GM12878 (cell line): ENCODE measurements around the gene IL16. TPM values are rescaled to one million over a fixed set of nuclear protein-coding genes. Genes with fewer than 3 reads are reported as not detected.

Source experiments
- ATAC-seq: fragments of 200-7000 bp; cut with Tn5 transposase; 3 replicates; pipeline ENCODE4 v1.9.1; 2020; ENCODE audit warnings: mild to moderate bottlenecking, moderate library complexity
- BruUV-seq: library from RNA; stranded (reverse); fragments of 400-500 nt; replicated peaks from 2 replicates; lab custom pipeline; 2021; lab: Mats Ljungman, UMichigan
- CTCF ChIA-PET: fragments of 300-600 bp; sonication (Branson Sonifier 250); formaldehyde crosslinking; extraction: SDS; loops from one replicate; lab custom pipeline; 2021; ENCODE audit warnings: inconsistent platforms; lab: Yijun Ruan, JAX
- POLR2A ChIA-PET: fragments of 350-600 bp; formaldehyde crosslinking; extraction: SDS; loops from one replicate; lab custom pipeline; 2021; ENCODE audit warnings: inconsistent platforms; lab: Charles Lee
- RAD21 ChIA-PET: fragments of 300-600 bp; sonication (Branson Sonifier 250); formaldehyde crosslinking; loops from one replicate; lab custom pipeline; 2023; ENCODE audit warnings: antibody characterized with exemption; ENCODE audit not compliant: unreplicated experiment; lab: Charles Lee
- SMC1A ChIA-PET: fragments of 300-600 bp; sonication (Branson Sonifier 250); formaldehyde crosslinking; loops from one replicate; lab custom pipeline; 2023; ENCODE audit not compliant: unreplicated experiment, uncharacterized antibody; lab: Charles Lee
- DNase-seq: peaks from one replicate; pipeline ENCODE4 v3.0.0-alpha.2; 2011; ENCODE audit warnings: low read depth, low spot score
- FAIRE-seq: peaks from 3 replicates; lab custom pipeline; 2011; peaks lifted over from hg19 to GRCh38; lab: Jason Lieb, UNC
- H2AFZ ChIP-seq: 2 replicates; pipeline ENCODE4 v1.6.0; 2011; ENCODE audit warnings: low read depth, low read length, control low read depth; ENCODE audit not compliant: control insufficient read depth
- H3K27ac ChIP-seq: 2 replicates; pipeline ENCODE4 v1.5.1; 2011; ENCODE audit warnings: control low read depth; ENCODE audit not compliant: control insufficient read depth, insufficient read depth
- H3K27me3 ChIP-seq, 2 experiments: replicated peaks in 1 of 2; 2 replicates each; pipeline versions ENCODE4 v1.6.0 to v1.6.1; 2011; ENCODE audit warnings: low read length in 1 of 2; ENCODE audit not compliant: control insufficient read depth in 2 of 2, insufficient read depth in 2 of 2
- H3K36me3 ChIP-seq, 2 experiments: 2 replicates each; pipeline ENCODE4 v1.5.1; 2011; ENCODE audit warnings: low read length in 1 of 2; ENCODE audit not compliant: control insufficient read depth in 2 of 2, insufficient read depth in 2 of 2
- H3K4me1 ChIP-seq: 2 replicates; pipeline ENCODE4 v1.6.1; 2011; ENCODE audit warnings: mild to moderate bottlenecking, low read length, moderate library complexity, mixed read lengths; ENCODE audit not compliant: control insufficient read depth, insufficient read depth
- H3K4me2 ChIP-seq: 2 replicates; pipeline ENCODE4 v1.6.0; 2011; ENCODE audit warnings: control low read depth; ENCODE audit not compliant: control insufficient read depth, insufficient read depth
- H3K4me3 ChIP-seq: fragments of 200-600 bp; sonication (generic); 2 replicates; pipeline ENCODE4 v1.5.1; 2016
- H3K79me2 ChIP-seq: 2 replicates; pipeline ENCODE4 v1.6.0; 2011; ENCODE audit warnings: low read length; ENCODE audit not compliant: control insufficient read depth, insufficient read depth
- H3K9ac ChIP-seq: 2 replicates; pipeline ENCODE4 v1.8.0; 2011; ENCODE audit warnings: low read length, control low read depth, mixed read lengths; ENCODE audit not compliant: control insufficient read depth, insufficient read depth
- H3K9me3 ChIP-seq: replicated peaks from 3 replicates; pipeline ENCODE4 v1.5.1; 2011; ENCODE audit warnings: mild to moderate bottlenecking, low read length; ENCODE audit not compliant: control insufficient read depth, insufficient read depth
- H4K20me1 ChIP-seq: 2 replicates; pipeline ENCODE4 v1.6.0; 2011; ENCODE audit not compliant: control insufficient read depth, insufficient read depth
- CBFB ChIP-seq: IDR thresholded peaks from 2 replicates; pipeline ENCODE4 v1.6.1; 2016; ENCODE audit warnings: antibody characterized with exemption, low read depth
- CEBPB ChIP-seq, 2 experiments: fragments of 150-350 bp in 1 of 2; IDR thresholded peaks; 2 replicates each; pipeline ENCODE4 v1.6.1; 2012 to 2014; ENCODE audit warnings: low read depth in 2 of 2, low read length in 2 of 2, borderline replicate concordance in 1 of 2, inconsistent platforms in 1 of 2
- E2F8 ChIP-seq: fragments of 450-650 bp; IDR thresholded peaks from 2 replicates; pipeline ENCODE4 v1.6.1; 2018; ENCODE audit warnings: mild to moderate bottlenecking, low read depth, moderate library complexity; ENCODE audit not compliant: partially characterized antibody
- EED ChIP-seq: sonication (generic); IDR thresholded peaks from 2 replicates; pipeline ENCODE4 v1.6.1; 2016; ENCODE audit warnings: antibody characterized with exemption, low read depth
- ETV6 ChIP-seq, 2 experiments: fragments of 450-650 bp in 1 of 2; IDR thresholded peaks in 1 of 2; conservative IDR thresholded peaks in 1 of 2; 2 replicates each; pipeline ENCODE4 v1.6.1; 2014; ENCODE audit warnings: antibody characterized with exemption in 1 of 2, borderline replicate concordance in 1 of 2, low read depth in 1 of 2, mild to moderate bottlenecking in 1 of 2, moderate library complexity in 1 of 2
- IRF4 ChIP-seq: IDR thresholded peaks from 2 replicates; pipeline ENCODE4 v1.6.1; 2011; ENCODE audit warnings: low read depth, low read length
- MAX ChIP-seq: IDR thresholded peaks from 2 replicates; pipeline ENCODE4 v1.6.1; 2012; ENCODE audit warnings: low read depth, low read length, improper control_type of control experiment
- PAX8 ChIP-seq: fragments of 450-650 bp; IDR thresholded peaks from 2 replicates; pipeline ENCODE4 v1.6.1; 2017; ENCODE audit warnings: mild to moderate bottlenecking, moderate library complexity
- RB1 ChIP-seq: fragments of 450-650 bp; formaldehyde crosslinking; IDR thresholded peaks from 2 replicates; pipeline ENCODE4 v1.6.1; 2017; ENCODE audit warnings: mild to moderate bottlenecking, borderline replicate concordance
- SP1 ChIP-seq: IDR thresholded peaks from one replicate; pipeline ENCODE4 v1.6.1; 2011; ENCODE audit warnings: low read depth, low read length
- SRF ChIP-seq, 2 experiments: IDR thresholded peaks; 2 replicates each; pipeline ENCODE4 v1.6.1; 2011; ENCODE audit warnings: low read depth in 2 of 2, low read length in 2 of 2, mild to moderate bottlenecking in 1 of 2, moderate library complexity in 1 of 2
- TCF3 ChIP-seq: IDR thresholded peaks from 2 replicates; pipeline ENCODE4 v1.6.1; 2012; ENCODE audit warnings: low read depth, mild to moderate bottlenecking, low read length, borderline replicate concordance; ENCODE audit not compliant: insufficient read depth
- ZNF207 ChIP-seq: fragments of 450-650 bp; IDR thresholded peaks from 2 replicates; pipeline ENCODE4 v1.6.1; 2014; ENCODE audit warnings: antibody characterized with exemption, mild to moderate bottlenecking, borderline replicate concordance
- WGBS: methylation state at CpG from one replicate; pipeline ENCODE4 v1.1.6; 2016; ENCODE audit warnings: low lambda C conversion rate; ENCODE audit not compliant: insufficient replicate concordance, insufficient coverage; ENCODE audit errors: missing lambda C conversion rate; 5-methylcytosine and 5-hydroxymethylcytosine counted together
- in situ Hi-C: fragments of 300-500 bp; cut with MboI; formaldehyde crosslinking; loops from 9 replicates; pipeline ENCODE4 v1.14.3; 2018; ENCODE audit warnings: mixed read lengths
- intact Hi-C: fragments of 100-400 bp; cut with micrococcal nuclease; formaldehyde crosslinking; loops from one replicate; pipeline ENCODE4 v1.14.2; 2022; ENCODE audit not compliant: unreplicated experiment
- polyA plus RNA-seq, 11 experiments: library from polyadenylated mRNA; depleted of rRNA in 4 of 11; unstranded in 6 of 11; stranded (reverse) in 5 of 11; fragments of >200 nt; fragmentation: Nextera tagmentation in 4 of 11; fragmentation: Illumina TruSeq in 1 of 11; extraction: Ambion mirVana in 4 of 11; extraction: Trizol in 1 of 11; gene quantifications; 1 replicate in 1 of 11; 2 replicates in 10 of 11; pipeline versions ENCODE4 v1.2.1 to v1.2.3, GENCODE V29; 2011 to 2016; ENCODE audit warnings: inconsistent platforms in 2 of 11, missing spikeins in 2 of 11, low read depth in 1 of 11
- total RNA-seq, 4 experiments: library from RNA; depleted of rRNA in 3 of 4; stranded (reverse); fragments of >200 nt in 3 of 4; fragmentation: Illumina TruSeq in 1 of 4; extraction: Trizol in 1 of 4; gene quantifications; 2 replicates each; pipeline versions ENCODE4 v1.2.1 to v1.2.3, GENCODE V29; 2013 to 2021
- TF ChIP-seq, protein P1 (sequence below): IDR thresholded peaks from 2 replicates; pipeline ENCODE4 v1.6.1; 2012; ENCODE audit warnings: improper control_type of control experiment, low read depth, low read length; ENCODE audit not compliant: insufficient replicate concordance

Gene IL16
- total and polyA plus RNA-seq, 10 of the 15 experiments (the other 5 are each of a cell fraction or from before 2014, with no cell fraction given): 21.7 to 206 (median 44.5) TPM

GRCh38 chr15:81183439-81183775 is 13.3 kb upstream of the IL16 start:
- intact Hi-C loops (no loop called here), in situ Hi-C loops (no loop called here)
- SMC1A ChIA-PET: no interaction called here
- WGBS: 30% methylated on average over 4 of the region's 4 CpGs
- H3K4me3 ChIP-seq: no peak overlapping the region
- no peak overlapping the region for H2AFZ ChIP-seq
- H3K9ac ChIP-seq: no peak overlapping the region
- POLR2A ChIA-PET: interaction anchor here (0.6 kb wide), 1 partner anchor 38 kb away, joined by 3 read pairs; no protein-coding TSS in a partner anchor
- FAIRE-seq: no peak
- no peak overlapping the region for H3K4me2 ChIP-seq
- BruUV-seq: no TSS peak
- ATAC-seq: no peak
- CTCF ChIA-PET: no interaction called here
- H3K36me3 ChIP-seq: no peaks in the 10 kb centered on the region
- no peak overlapping the region for H3K27ac ChIP-seq
- no peaks in the 10 kb centered on the region for H3K79me2 ChIP-seq
- H3K4me1 ChIP-seq: no peaks in the 10 kb centered on the region
- no peaks in the 10 kb centered on the region for H4K20me1 ChIP-seq
- H3K27me3 ChIP-seq: peaks cover 2 to 3% of the 10 kb centered on the region in 2 experiments; a peak in 2 of 4 replicates
- DNase-seq: no peak
- RAD21 ChIA-PET: no interaction called here
- no peaks in the 10 kb centered on the region for H3K9me3 ChIP-seq
- TF ChIP-seq, protein P1, sequence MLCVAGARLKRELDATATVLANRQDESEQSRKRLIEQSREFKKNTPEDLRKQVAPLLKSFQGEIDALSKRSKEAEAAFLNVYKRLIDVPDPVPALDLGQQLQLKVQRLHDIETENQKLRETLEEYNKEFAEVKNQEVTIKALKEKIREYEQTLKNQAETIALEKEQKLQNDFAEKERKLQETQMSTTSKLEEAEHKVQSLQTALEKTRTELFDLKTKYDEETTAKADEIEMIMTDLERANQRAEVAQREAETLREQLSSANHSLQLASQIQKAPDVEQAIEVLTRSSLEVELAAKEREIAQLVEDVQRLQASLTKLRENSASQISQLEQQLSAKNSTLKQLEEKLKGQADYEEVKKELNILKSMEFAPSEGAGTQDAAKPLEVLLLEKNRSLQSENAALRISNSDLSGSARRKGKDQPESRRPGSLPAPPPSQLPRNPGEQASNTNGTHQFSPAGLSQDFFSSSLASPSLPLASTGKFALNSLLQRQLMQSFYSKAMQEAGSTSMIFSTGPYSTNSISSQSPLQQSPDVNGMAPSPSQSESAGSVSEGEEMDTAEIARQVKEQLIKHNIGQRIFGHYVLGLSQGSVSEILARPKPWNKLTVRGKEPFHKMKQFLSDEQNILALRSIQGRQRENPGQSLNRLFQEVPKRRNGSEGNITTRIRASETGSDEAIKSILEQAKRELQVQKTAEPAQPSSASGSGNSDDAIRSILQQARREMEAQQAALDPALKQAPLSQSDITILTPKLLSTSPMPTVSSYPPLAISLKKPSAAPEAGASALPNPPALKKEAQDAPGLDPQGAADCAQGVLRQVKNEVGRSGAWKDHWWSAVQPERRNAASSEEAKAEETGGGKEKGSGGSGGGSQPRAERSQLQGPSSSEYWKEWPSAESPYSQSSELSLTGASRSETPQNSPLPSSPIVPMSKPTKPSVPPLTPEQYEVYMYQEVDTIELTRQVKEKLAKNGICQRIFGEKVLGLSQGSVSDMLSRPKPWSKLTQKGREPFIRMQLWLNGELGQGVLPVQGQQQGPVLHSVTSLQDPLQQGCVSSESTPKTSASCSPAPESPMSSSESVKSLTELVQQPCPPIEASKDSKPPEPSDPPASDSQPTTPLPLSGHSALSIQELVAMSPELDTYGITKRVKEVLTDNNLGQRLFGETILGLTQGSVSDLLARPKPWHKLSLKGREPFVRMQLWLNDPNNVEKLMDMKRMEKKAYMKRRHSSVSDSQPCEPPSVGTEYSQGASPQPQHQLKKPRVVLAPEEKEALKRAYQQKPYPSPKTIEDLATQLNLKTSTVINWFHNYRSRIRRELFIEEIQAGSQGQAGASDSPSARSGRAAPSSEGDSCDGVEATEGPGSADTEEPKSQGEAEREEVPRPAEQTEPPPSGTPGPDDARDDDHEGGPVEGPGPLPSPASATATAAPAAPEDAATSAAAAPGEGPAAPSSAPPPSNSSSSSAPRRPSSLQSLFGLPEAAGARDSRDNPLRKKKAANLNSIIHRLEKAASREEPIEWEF: no peak
- no peak for TF ChIP-seq SRF (IDR thresholded peaks at IDR 0.05; ENCODE audit: low read depth in 2 of 2, low read length in 2 of 2)
- no peak for TF ChIP-seq ETV6 (conservative IDR thresholded peaks at IDR 0.05 in 1 of 2, IDR thresholded peaks at IDR 0.05 in 1 of 2; ENCODE audit: borderline replicate concordance in 1 of 2, low read depth in 1 of 2)
- TF ChIP-seq PAX8: no peak
- no peak for TF ChIP-seq CBFB
- TF ChIP-seq SP1: no peak
- TF ChIP-seq CEBPB (IDR thresholded peaks at IDR 0.05; ENCODE audit: borderline replicate concordance in 1 of 2, low read depth in 2 of 2, low read length in 2 of 2): no peak
- TF ChIP-seq RB1: no peak
- no peak for TF ChIP-seq MAX
- TF ChIP-seq ZNF207: no peak
- no peak for TF ChIP-seq TCF3
- no peak for TF ChIP-seq IRF4
- no peak for TF ChIP-seq EED
- TF ChIP-seq E2F8: no peak
